NCI-H1417 (cell line): ENCODE results near the gene STH.

Source experiments
- DNase-seq, 3 experiments: peaks; one replicate each; lab custom pipeline; 2025; lab: John Stamatoyannopoulos, UW

STH gene

GRCh38 chr17:46027048-46027975, 28.3 kb downstream of the STH start:
- no peak for DNase-seq

DNA sequence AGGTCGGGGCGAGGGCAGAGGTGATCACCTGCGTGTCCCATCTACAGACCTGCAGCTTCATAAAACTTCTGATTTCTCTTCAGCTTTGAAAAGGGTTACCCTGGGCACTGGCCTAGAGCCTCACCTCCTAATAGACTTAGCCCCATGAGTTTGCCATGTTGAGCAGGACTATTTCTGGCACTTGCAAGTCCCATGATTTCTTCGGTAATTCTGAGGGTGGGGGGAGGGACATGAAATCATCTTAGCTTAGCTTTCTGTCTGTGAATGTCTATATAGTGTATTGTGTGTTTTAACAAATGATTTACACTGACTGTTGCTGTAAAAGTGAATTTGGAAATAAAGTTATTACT, 28.9 kb downstream of the STH start:
- DNase-seq: no peak

DNA sequence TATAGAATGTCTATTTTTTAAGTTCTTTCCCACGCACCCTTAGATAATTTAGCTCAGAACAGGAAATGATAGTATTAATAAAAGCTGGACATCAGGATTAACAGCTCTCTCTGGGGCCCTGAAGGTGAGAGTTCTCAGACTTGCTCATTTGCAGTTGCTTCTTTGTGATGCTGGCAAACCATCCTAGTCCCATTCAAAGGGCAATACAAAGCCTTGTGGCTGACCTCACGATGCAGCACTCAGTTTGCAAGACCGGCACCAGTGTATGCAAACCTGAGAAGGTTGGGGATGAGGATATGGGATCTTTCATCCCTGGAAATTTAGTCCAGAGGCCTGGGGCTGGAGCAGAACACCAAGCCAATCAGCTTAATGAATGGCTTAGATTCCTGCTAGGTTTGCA, 29.3 kb downstream of the STH start:
- no peak for DNase-seq

- no peak for DNase-seq
These were observed 30.0 kb downstream of the STH start for GRCh38 chr17:46028981-46029565.

- DNase-seq: no peak
These were observed 30.6 kb downstream of the STH start for GRCh38 chr17:46029627-46030026.

DNA sequence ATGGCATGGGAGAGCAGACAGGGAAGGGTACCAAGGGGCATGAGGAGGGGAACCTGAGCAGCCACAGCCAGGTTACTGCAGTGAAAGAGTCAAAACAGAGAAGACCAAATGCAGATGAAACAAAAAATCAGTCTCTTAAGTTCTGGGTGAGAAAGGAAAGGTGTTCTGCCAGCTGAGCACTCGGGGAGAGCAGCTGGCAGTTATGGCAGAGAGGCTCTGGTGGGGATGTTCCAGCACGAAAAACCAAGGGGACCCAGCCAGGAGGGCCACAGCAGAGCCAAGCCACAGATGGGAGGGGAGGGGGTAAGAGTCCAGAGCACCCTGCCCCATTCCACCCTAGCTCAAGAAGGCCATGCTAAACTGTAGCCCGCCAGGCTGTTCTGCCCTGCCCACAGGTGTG, 31.7 kb downstream of the STH start:
- no peak for DNase-seq

DNA sequence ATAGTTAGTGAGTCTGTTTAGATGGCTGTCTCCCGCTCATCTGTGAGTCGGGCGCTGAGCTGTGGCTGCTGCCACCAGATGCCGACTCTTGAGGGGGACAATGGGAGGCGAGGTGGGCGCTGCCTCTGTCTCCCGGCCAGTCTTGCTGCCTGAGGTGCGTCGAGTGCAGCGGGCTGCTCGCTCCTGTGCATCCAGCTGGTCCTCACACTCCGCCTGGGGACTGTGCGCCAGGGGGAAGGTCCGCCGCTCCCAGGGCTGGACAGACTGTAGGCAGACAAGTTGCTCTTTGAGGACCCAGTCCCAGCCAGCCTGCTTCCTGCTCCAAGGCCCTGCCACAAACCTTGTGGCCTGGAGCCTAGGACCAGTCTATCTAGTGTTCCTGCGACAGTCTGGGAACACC, 32.4 kb downstream of the STH start:
- DNase-seq: no peak

GRCh38 chr17:46031920-46032319, 32.9 kb downstream of the STH start:
- DNase-seq: no peak

DNA sequence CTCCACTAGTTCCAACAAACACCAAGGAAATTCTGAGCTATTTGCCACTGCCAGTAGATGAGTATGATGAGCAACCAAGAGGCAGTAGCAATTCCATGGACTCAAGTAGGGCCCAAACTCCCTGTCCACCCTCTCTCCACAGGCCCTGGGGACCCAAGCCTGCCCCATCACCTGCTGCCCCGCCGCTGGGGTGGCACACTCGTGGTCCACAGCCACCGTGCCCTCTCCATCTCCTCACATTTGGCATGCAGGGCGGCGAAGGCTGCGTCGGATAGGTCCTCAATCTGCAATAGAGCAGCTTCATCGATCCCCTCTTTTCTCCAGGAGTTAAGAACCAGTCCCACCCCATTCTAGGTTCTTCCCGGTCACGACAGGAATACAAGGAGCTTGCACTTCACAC, 33.9 kb downstream of the STH start:
- DNase-seq: no peak

DNA sequence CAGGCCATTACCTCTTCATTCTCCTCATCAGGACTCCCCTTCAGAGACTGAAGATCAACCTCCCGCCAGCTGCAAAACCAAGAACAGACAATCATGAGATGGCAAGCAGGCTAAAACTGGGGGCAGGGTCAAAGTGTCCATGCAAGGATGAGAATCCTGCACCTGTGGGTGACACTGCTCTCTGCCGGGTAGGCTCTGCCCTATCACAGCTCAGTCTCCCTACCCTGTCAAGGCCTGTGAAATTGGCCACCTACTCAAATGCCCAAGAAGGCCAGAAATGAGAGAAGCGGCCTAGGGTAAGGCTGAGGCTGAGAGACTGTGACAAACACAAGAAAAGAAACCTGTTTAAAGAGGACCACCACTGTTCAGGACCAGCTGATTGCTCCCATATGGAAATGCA, 34.3 kb downstream of the STH start:
- DNase-seq: no peak

GRCh38 chr17:46035112-46035818, 36.2 kb downstream of the STH start:
- DNase-seq: no peak

DNA sequence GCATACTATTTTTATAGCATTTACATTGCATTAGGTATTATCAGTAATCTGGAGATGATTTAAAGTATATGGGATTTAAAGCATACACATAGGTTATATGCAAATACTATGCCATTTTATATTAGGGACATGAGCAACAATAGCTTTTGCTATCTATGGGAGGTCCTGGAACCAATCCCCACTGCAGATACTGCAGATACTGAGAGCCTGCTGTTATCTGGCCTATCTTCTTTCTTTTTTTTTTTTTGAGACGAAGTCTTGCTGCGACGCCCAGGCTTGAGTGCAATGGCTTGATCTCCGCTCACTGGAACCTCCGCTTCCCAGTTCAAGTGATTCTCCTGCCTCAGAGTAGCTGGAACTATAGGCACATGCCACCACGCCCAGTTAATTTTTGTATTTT, 37.4 kb downstream of the STH start:
- no peak for DNase-seq

DNA sequence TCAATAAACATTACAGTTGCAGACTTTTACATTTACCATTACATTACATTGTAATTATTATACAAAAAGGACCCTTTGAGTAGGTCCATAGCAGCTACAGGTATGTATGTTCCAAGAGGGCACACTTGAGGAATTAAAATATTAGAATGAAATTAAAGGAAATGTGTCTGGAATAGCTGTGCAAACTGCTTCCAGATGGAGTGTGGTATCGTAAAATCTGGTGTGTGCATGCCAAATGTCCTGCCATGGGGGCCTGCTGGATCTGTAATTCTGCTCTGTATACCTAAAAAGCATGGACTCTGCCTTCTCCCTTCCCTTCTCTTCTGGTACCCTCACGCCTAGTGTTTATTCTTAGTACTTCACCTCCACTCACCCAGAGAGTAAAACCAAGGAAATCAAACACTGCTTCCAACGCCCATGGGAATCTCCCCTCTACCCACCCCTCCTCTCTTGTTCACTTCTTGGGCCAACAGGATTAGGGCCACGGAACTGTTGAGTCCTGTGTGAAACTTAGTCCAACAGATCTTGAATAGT, 38.7 kb downstream of the STH start:
- no peak for DNase-seq

DNA sequence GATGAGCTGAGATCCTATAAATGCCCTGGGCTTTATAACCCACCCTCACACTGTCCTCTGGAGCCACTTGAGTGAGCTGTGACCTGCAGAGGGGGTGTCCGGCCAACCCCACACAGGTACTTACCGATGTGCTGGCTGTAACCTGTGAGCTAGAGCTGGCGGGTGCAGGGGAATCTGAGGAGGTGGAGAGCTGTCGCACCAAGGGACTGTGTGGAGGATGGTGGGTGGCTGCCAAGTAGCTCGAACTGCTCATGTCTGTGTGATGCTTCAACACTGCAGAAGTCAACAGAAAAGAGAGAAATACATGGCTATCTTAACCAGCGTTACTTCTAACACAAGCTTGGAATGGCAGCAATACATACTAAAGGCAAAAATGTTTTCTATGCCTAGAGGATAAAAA, 39.4 kb downstream of the STH start:
- no peak for DNase-seq

GRCh38 chr17:46038937-46039336, 39.9 kb downstream of the STH start:
- DNase-seq: no peak

GRCh38 chr17:46039592-46040186, 40.6 kb downstream of the STH start:
- peak in 1 of 3 experiments; percentile 5 for DNase-seq

- peak in 1 of 3 experiments; percentile 23 for DNase-seq
These were observed 43.2 kb downstream of the STH start for GRCh38 chr17:46042246-46042645.

GRCh38 chr17:46042925-46043324, 43.9 kb downstream of the STH start:
- no peak for DNase-seq

DNA sequence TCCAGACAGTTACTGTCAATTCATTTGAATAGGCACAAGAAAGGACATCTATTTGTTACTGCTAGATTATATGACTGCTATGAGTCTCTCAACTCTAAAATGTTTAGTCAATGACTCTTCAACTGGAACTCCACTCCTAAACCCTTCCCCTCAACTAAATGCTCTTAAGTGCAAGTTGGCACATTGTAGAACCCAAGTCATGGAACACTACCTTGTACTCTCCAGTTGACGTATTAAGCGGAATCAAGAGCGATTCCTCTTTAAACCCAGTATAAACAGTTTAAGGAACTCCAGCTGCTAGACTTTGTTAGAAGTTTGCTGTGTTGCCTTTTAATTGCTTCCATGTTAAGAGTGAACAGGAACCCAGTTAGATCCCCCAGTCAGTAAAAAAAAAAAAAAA, 44.6 kb downstream of the STH start:
- DNase-seq: peak in 1 of 3 experiments; percentile 67

DNA sequence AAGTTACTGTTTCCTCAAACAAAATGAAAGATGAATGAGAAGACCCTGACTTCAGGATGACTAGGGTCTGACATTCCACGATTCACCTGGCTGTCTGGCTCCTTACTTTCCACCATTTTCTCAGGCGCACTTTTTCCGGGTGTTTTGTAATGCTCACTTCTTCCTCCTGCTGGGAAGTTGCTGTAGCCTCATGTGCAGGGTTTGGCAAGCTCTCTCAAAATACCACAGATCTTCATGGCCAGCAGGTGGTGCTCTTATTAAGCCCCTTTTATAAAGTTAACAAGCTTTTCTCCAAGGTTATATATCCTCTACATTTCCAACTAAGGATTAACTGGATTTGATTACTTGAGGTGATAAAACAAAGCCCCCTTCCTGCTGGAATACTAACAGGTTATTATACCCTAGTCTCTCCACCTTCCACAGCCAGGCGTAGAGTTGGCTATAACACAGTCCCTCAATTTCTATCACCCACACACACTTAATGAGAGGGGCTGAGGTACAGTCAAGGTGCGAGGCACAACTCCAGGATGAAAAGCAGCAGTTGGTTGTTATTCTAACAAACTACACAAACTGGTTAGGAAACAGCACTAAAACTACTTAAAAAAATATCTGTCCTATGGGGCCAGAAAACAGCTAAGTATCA, 45.4 kb downstream of the STH start:
- DNase-seq: peak; percentile 53 to 85 (median 62)

- DNase-seq: no peak
These were observed 45.9 kb downstream of the STH start for GRCh38 chr17:46044989-46045388.

GRCh38 chr17:46045639-46046038, 46.6 kb downstream of the STH start:
- peak in 1 of 3 experiments; percentile 35 for DNase-seq
